GOT3 (cell line): ENCODE data around the gene KIF6.

Source experiments
- DNase-seq: peaks from one replicate; lab custom pipeline; 2025; ENCODE audit warnings: mixed read lengths; lab: John Stamatoyannopoulos, UW

KIF6 gene

DNA sequence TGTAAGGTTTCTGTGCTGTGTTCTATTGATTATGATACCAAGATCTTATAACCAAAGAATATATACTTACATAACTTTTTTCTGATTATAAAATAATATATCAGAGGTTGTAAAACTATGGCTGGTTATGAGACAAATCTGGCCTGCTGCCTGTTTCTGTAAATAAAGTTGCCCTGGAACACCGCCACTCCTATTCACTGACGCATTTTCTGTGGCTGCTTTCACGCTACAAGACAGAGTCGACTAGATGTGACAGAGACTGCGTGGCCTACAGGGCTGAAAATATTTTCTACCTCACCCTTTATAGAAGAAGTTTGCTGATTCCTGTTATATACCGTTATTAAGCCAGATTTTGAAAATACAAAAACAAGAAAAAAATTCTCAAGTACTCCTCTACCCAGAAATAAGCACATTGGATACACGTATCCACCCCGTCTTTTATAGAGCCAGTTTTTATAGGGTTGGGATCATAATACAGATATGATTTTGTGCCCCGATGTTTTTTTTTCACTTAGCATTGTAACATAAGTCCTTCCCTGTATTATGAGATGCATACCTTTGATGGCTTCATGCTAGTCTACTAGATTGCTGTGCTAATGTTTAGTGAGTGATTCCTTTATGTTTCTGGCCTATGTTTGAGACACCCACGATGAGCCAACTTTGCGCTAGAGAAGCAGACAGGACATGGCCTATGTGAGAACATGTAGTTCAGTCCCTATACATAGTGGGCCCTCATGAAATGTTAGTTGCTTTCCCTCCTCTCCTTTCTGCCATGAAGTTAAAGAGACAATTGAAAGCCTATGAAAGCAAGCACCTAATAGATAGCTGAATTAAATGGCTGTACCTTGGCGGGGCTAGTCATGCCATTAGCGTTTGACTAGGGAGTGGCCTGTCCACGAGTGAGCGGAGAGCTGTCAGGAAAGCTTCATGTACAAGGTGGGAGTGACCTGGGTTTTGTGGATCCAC is 304.6 kb downstream of the KIF6 start:
- DNase-seq = no peak

DNA sequence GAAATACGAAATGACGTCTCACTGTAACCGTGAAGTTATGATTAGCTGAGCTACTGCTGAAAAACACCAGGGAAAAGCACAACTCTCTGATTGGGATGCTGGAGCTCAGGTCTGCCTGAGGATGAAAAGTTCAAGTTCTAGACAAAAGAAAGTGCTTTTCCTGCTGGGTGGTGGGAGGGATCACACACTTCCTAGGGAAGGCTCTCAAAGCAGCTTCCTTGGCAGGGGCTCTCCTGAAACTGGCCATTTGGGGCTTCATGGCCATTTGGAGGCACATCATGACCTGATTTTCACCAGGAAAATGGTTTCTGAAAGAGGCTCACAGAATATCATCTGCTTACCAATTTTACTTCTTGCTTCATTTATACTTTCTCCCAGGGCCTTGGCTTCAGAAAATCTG is 305.6 kb downstream of the KIF6 start:
- no peak for DNase-seq

- no peak for DNase-seq
These were observed 307.8 kb downstream of the KIF6 start for GRCh38 chr6:39417440-39417839.

- DNase-seq = peak; percentile 64
These were observed 308.5 kb downstream of the KIF6 start for GRCh38 chr6:39416728-39417127.

DNA sequence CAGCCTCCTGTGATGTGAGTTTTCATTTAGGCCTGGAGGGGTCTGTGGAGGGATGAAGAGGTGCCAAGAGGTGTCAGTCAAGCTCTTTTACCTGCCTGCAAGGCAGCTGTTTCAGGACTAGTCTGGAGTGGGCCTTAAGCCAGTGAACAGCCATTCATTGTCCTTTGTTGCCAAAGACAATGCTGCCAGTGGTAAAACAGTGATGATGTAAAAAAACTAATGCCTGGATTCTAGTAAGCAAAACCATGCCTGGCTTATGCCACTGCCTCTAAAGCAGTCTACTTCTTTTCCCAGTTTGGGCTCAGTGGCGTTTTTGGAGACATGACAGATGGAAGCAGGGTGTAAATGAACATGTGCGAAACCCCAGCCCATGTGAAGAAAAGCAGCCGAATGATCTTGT is 309.2 kb downstream of the KIF6 start:
- no peak for DNase-seq

DNA sequence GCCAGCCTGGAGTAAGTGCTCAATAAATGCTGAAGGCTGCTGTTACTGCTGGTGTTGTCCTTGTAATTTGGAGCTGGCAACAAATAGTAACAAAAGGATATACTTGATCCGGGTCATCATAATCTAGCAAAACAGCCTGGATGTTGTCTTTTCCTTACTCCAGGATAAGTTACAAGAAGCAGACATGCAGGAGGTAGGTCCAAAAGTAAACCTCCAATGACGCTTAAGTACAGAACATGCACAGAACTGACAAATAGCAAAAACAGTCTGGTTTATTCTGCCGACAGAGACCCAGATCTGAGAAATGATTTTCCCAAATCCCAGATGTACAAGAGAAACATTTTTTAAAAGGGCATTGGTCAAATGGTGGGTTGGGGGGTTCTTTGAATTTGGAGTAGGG is 309.7 kb downstream of the KIF6 start:
- no peak for DNase-seq

DNA sequence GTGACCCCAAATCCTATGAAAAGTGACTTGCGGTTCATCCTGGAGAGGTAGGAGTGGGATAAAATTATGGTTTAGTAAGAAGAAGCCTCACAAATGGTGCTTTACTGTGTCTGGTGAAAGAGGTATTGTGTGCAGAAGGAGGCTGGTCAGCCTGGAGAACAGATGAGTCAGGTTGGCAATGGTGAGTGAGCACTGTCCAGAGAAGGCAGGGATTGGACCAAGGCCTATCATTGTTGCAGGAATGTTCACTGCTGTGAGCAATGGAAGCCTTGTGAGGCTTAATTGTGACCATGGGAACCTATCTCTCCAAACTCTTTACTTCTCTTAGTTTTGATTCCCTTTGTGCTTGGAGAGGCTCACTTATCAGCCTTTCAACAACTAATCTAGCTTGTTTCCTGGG is 313.7 kb downstream of the KIF6 start:
- DNase-seq = no peak

DNA sequence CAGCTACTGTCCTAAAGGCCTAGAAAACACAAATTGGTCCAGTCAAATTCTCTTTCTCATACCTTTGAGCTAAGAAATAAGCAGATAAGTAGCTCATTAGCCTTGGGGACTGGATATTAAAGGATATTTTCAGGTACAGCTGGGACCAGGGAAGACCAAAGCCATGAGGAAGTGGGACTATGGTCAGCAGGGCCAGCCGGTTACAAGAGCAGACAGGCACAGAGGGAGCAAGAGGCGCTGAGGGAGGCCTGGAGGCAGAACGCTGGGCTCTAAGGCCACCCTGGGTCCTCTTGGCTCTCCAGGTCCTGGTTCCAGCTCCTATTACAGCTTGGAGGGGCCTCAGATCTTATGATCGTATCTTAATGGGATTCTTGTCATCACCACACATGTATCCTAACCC is 314.2 kb downstream of the KIF6 start:
- no peak for DNase-seq

DNA sequence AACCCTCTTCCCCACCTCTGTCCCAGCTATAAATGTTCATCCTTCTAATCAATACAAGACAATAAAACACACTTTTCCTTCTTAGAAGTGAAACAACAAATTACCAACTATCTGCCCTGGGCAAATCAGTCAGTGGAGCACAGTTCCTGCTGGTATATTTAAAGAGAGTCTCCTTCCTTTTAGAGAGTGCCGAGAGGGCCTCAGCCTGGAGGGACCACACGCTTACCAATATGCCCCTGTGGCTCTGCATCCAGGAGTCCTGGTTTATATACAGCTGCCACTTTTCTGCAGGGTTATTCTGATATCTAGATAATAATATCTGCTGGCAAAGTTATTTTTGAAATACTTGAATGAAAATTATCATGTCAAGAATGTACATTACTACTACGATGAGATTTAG is 315.3 kb downstream of the KIF6 start:
- DNase-seq = no peak

DNA sequence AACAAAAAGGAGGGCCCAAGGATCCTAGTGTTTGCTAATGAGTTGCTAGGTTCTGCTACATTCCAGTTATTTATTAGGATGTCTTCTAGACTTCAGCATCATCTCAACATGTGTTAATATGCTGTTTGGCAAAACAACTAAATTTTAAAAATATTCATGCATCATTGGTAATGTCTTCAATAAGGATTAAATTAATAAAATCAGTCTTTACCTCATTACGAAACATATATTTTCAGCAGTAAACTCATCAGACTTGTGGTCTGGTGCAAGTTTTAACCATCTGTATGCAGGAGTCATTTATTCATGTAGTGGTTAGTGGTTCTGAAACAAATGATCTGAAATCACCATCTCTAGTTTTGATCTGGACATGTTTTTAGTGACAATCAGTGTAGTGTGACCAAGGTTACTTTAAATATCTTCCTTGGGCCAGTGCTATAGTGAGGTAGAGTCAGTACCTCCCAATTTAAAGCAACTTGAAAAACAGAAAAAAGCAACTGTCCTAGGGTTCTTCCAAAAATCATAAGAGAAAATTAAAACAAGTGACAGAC is 317.7 kb downstream of the KIF6 start:
- DNase-seq = no peak

- DNase-seq = no peak
These were observed 320.9 kb downstream of the KIF6 start for GRCh38 chr6:39404312-39404711.

- DNase-seq = no peak
These were observed 321.9 kb downstream of the KIF6 start for GRCh38 chr6:39403304-39403703.

- peak; percentile 5 for DNase-seq
These were observed 322.9 kb downstream of the KIF6 start for GRCh38 chr6:39402239-39402751.

- DNase-seq = no peak
These were observed 323.8 kb downstream of the KIF6 start for GRCh38 chr6:39401376-39401775.

GRCh38 chr6:39400026-39400425 is 325.2 kb downstream of the KIF6 start:
- DNase-seq = no peak

DNA sequence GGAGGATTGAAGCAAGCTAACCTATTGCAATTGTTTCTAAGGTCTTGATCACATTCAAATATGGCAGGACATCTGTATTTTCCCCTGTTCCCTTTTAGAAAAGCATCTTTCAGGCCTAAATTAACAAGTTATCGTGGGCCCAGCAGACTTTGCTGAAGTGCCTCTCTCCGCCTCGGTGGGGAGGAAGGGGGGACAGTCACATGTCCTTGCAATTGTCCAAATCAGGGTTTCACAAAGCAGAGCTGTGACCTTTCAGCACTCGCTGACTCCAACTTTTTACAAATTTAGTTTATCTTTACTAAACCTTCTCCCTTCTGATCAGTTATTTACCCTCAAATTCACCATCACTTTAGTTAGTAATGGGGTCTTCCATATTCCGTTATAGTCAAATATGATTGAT is 328.4 kb downstream of the KIF6 start:
- DNase-seq = no peak

GRCh38 chr6:39393075-39393474 is 332.1 kb downstream of the KIF6 start:
- no peak for DNase-seq

- DNase-seq = no peak
These were observed 334.0 kb downstream of the KIF6 start for GRCh38 chr6:39391182-39391581.

GRCh38 chr6:39389484-39389767 is 335.8 kb downstream of the KIF6 start:
- no peak for DNase-seq

- DNase-seq = no peak
These were observed 336.4 kb downstream of the KIF6 start for GRCh38 chr6:39388606-39389483.

GRCh38 chr6:39387785-39388184 is 337.4 kb downstream of the KIF6 start:
- no peak for DNase-seq

GRCh38 chr6:39386487-39386886 is 338.7 kb downstream of the KIF6 start:
- DNase-seq = no peak
